ENCODE results near the gene RXRA.

Gene RXRA

GRCh38 chr9:134455021-134455471 lies 128.8 kb downstream of the RXRA start:
- no peak for DNase-seq (ENCODE audit: low read depth)

- no peak for DNase-seq (ENCODE audit: low read depth)
These were observed 129.3 kb downstream of the RXRA start for GRCh38 chr9:134455537-134455933.

- peak; percentile 39 for DNase-seq (ENCODE audit: low read depth)
These were observed 129.9 kb downstream of the RXRA start for GRCh38 chr9:134455934-134456755.

GRCh38 chr9:134456756-134457305 lies 130.6 kb downstream of the RXRA start:
- DNase-seq (ENCODE audit: low read depth) = no peak

GRCh38 chr9:134457321-134458206 lies 131.3 kb downstream of the RXRA start:
- DNase-seq (ENCODE audit: low read depth) = no peak

- no peak for DNase-seq (ENCODE audit: low read depth)
These were observed 132.2 kb downstream of the RXRA start for GRCh38 chr9:134458207-134459108.

GRCh38 chr9:134459164-134459563 lies 132.9 kb downstream of the RXRA start:
- no peak for DNase-seq (ENCODE audit: low read depth)

GRCh38 chr9:134459573-134459972 lies 133.3 kb downstream of the RXRA start:
- DNase-seq (ENCODE audit: low read depth) = no peak

- no peak for DNase-seq (ENCODE audit: low read depth)
These were observed 134.0 kb downstream of the RXRA start for GRCh38 chr9:134460206-134460605.

- no peak for DNase-seq (ENCODE audit: low read depth)
These were observed 134.6 kb downstream of the RXRA start for GRCh38 chr9:134460896-134461295.

GRCh38 chr9:134461426-134461982 lies 135.2 kb downstream of the RXRA start:
- DNase-seq (ENCODE audit: low read depth) = no peak

- DNase-seq (ENCODE audit: low read depth) = no peak
These were observed 136.1 kb downstream of the RXRA start for GRCh38 chr9:134462318-134462717.

GRCh38 chr9:134463280-134463679 lies 137.0 kb downstream of the RXRA start:
- DNase-seq (ENCODE audit: low read depth) = no peak

GRCh38 chr9:134466869-134467616 lies 140.8 kb downstream of the RXRA start:
- no peak for DNase-seq (ENCODE audit: low read depth)

- no peak for DNase-seq (ENCODE audit: low read depth)
These were observed 142.1 kb downstream of the RXRA start for GRCh38 chr9:134468358-134468757.

- no peak for DNase-seq (ENCODE audit: low read depth)
These were observed 143.0 kb downstream of the RXRA start for GRCh38 chr9:134469041-134469875.

GRCh38 chr9:134472256-134472655 lies 146.0 kb downstream of the RXRA start:
- no peak for DNase-seq (ENCODE audit: low read depth)

- DNase-seq (ENCODE audit: low read depth) = no peak
These were observed 147.1 kb downstream of the RXRA start for GRCh38 chr9:134473141-134474054.

- DNase-seq (ENCODE audit: low read depth) = no peak
These were observed 147.8 kb downstream of the RXRA start for GRCh38 chr9:134474055-134474370.

All from stimulated activated CD8-positive, alpha-beta memory T cell treated with anti-CD3 and anti-CD28 coated beads, Interleukin-15, amount 100 ng/mL, for 24 hours (primary cell).